Thyroid gland (tissue), 4 donors: ENCODE data around the gene LPCAT4. TPM values are rescaled to one million over a fixed set of nuclear protein-coding genes. Genes with fewer than 3 reads are reported as not detected.

Source experiments
- DNase-seq, 2 donors: peaks; one replicate each; pipeline ENCODE4 v3.0.0-alpha.2; 2019
- H3K27ac ChIP-seq, 3 donors: fragments of 200-600 bp; sonication (generic); 1 replicate in 2 of 3; 2 replicates in 1 of 3; pipeline ENCODE4 v1.5.1; 2016 to 2019; ENCODE audit warnings: mild to moderate bottlenecking in 1 of 3, moderate library complexity in 1 of 3
- H3K27me3 ChIP-seq: fragments of 200-600 bp; sonication (generic); one replicate; pipeline ENCODE4 v1.5.1; 2019
- H3K36me3 ChIP-seq, 2 donors: fragments of 200-600 bp; sonication (generic); one replicate each; pipeline ENCODE4 v1.5.1; 2016 to 2019
- H3K4me1 ChIP-seq, 2 donors: fragments of 200-600 bp; sonication (generic); one replicate each; pipeline ENCODE4 v1.5.1; 2017 to 2019
- H3K4me3 ChIP-seq, 3 donors: fragments of 200-600 bp; sonication (generic); replicated peaks in 1 of 3; 1 replicate in 2 of 3; 2 replicates in 1 of 3; pipeline ENCODE4 v1.5.1; 2016; ENCODE audit warnings: mild to moderate bottlenecking in 1 of 3
- H3K9me3 ChIP-seq: fragments of 200-600 bp; sonication (generic); one replicate; pipeline ENCODE4 v1.5.1; 2017
- CTCF ChIP-seq, 6 experiments: fragments of 200-600 bp in 3 of 6; fragments of 450-650 bp in 3 of 6; sonication (generic) in 3 of 6; IDR thresholded peaks; one replicate each; pipeline ENCODE4 v1.5.1; 2016 to 2019; ENCODE audit warnings: antibody characterized with exemption in 6 of 6, mild to moderate bottlenecking in 2 of 6, inconsistent platforms in 1 of 6, moderate library complexity in 1 of 6
- POLR2A ChIP-seq, 2 donors: fragments of 450-650 bp; IDR thresholded peaks; one replicate each; pipeline ENCODE4 v1.6.1; 2017; ENCODE audit warnings: antibody characterized with exemption in 2 of 2, mild to moderate bottlenecking in 2 of 2, moderate library complexity in 1 of 2
- WGBS, 2 donors: methylation state at CpG; one replicate each; pipeline ENCODE4 v1.1.5; 2017; 5-methylcytosine and 5-hydroxymethylcytosine counted together
- intact Hi-C: fragments of 100-400 bp; cut with DNase I; formaldehyde crosslinking; loops from one replicate; pipeline ENCODE4 v1.15.1; 2023
- total RNA-seq, 4 donors: library from RNA; depleted of rRNA; stranded (reverse); fragments of >200 nt; gene quantifications; one replicate each; pipeline ENCODE4 v1.2.3, GENCODE V29; 2016

The LPCAT4 gene
- total RNA-seq, 4 donors from 2014 or later, result 6.9 to 12.1 (median 8.6) TPM

GRCh38 chr15:34362047-34362773, 4.8 kb downstream of the LPCAT4 start:
- Histone ChIP-seq H3K9me3 (no peaks in the 10 kb centered on the region), H3K36me3 (no peaks in the 10 kb centered on the region), H3K27me3 (no peaks in the 10 kb centered on the region), H3K4me1 (peaks cover 0 to 8% of the 10 kb centered on the region in 2 donors), H3K27ac (no peak overlapping the region), H3K4me3 (no peak overlapping the region)
- no peak for TF ChIP-seq CTCF (IDR thresholded peaks at IDR 0.05)
- no peak for TF ChIP-seq POLR2A (IDR thresholded peaks at IDR 0.05)
- intact Hi-C loops, result loop anchor here (5.0 to 10.0 kb wide), 3 partner anchors 47 to 257 kb away; partner anchors contain the start of genes EMC7 and PGBD4
- no peak for DNase-seq
- WGBS, 2 donors, result 79 to 87% methylated on average over 10 of the region's 10 CpGs

GRCh38 chr15:34361278-34361677, 5.7 kb downstream of the LPCAT4 start:
- intact Hi-C loops, result loop anchor here (5.0 to 10.0 kb wide), 3 partner anchors 46 to 256 kb away; partner anchors contain the start of genes EMC7 and PGBD4
- H3K27me3 ChIP-seq, result no peaks in the 10 kb centered on the region
- no peak for DNase-seq
- no peak for TF ChIP-seq CTCF (IDR thresholded peaks at IDR 0.05)
- TF ChIP-seq POLR2A (IDR thresholded peaks at IDR 0.05), result no peak
- 83 to 88% methylated on average over 7 of the region's 7 CpGs for WGBS, 2 donors
- H3K4me3 ChIP-seq, result no peak overlapping the region
- H3K27ac ChIP-seq, result no peak overlapping the region
- H3K4me1 ChIP-seq, result peaks cover 0 to 8% of the 10 kb centered on the region in 2 donors
- no peaks in the 10 kb centered on the region for H3K36me3 ChIP-seq
- no peaks in the 10 kb centered on the region for H3K9me3 ChIP-seq

GRCh38 chr15:34360298-34360697, 6.7 kb downstream of the LPCAT4 start:
- intact Hi-C loops, result loop anchor here (5.0 to 10.0 kb wide), 3 partner anchors 45 to 255 kb away; partner anchors contain the start of genes EMC7 and PGBD4
- 80 to 100% methylated on average over 1 of the region's 1 CpG for WGBS, 2 donors
- Histone ChIP-seq H3K4me3 (no peak overlapping the region), H3K36me3 (no peaks in the 10 kb centered on the region), H3K9me3 (no peaks in the 10 kb centered on the region), H3K27ac (no peak overlapping the region), H3K4me1 (no peaks in the 10 kb centered on the region), H3K27me3 (no peaks in the 10 kb centered on the region)
- no peak for DNase-seq
- no peak for TF ChIP-seq CTCF (IDR thresholded peaks at IDR 0.05)
- no peak for TF ChIP-seq POLR2A (IDR thresholded peaks at IDR 0.05)

GRCh38 chr15:34359416-34359815, 7.6 kb downstream of the LPCAT4 start:
- Histone ChIP-seq H3K4me1 (no peaks in the 10 kb centered on the region), H3K4me3 (no peak overlapping the region), H3K27me3 (no peaks in the 10 kb centered on the region), H3K36me3 (no peaks in the 10 kb centered on the region), H3K27ac (no peak overlapping the region), H3K9me3 (no peaks in the 10 kb centered on the region)
- no peak for DNase-seq
- intact Hi-C loops, result no loop called here
- 84 to 87% methylated on average over 3 of the region's 3 CpGs for WGBS, 2 donors
- no peak for TF ChIP-seq CTCF (IDR thresholded peaks at IDR 0.05)
- TF ChIP-seq POLR2A (IDR thresholded peaks at IDR 0.05), result no peak

GRCh38 chr15:34358948-34359347, 8.0 kb downstream of the LPCAT4 start:
- no peaks in the 10 kb centered on the region for H3K9me3 ChIP-seq
- 96 to 98% methylated on average over 4 of the region's 4 CpGs for WGBS, 2 donors
- no peak for DNase-seq
- H3K4me1 ChIP-seq, result no peaks in the 10 kb centered on the region
- H3K27ac ChIP-seq, result no peak overlapping the region
- no peaks in the 10 kb centered on the region for H3K27me3 ChIP-seq
- TF ChIP-seq POLR2A (IDR thresholded peaks at IDR 0.05), result no peak
- TF ChIP-seq CTCF (IDR thresholded peaks at IDR 0.05), result no peak
- no peaks in the 10 kb centered on the region for H3K36me3 ChIP-seq
- intact Hi-C loops, result no loop called here
- H3K4me3 ChIP-seq, result no peak overlapping the region
